ENCODE data around the gene CAMK1D. TPM values are rescaled to one million over a fixed set of nuclear protein-coding genes. Genes with fewer than 3 reads are reported as not detected.

Gene CAMK1D
- total and polyA plus RNA-seq, 5 donors = 15.2 to 44.1 (median 26.6) TPM

DNA sequence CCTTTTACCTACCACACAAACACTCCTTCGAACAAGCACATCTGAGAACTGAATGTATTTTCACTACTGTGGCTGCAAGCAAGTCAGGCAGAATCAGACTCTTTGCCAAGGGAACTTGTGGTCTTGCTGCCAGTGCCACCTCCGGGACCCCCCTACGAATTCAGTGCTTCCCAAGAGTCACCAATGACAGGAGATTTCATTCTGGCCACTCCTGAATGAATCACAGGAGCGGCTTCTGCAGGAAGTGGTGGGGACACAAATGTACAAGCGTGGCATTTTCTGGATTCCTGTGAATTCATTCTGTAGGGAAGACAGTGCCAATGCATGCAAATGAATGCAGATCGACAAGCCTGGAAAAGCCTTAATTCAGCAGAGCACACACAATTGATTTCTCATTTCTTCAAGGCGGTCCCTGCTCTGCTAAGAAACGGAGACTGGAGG lies 161.2 kb downstream of the CAMK1D start:
- H3K27ac ChIP-seq (ENCODE audit: low read length) = no peak overlapping the region
- ATAC-seq = no peak
- intact Hi-C loops (cut with DNase I) = no loop called here
- WGBS = 83% methylated on average over 8 of the region's 8 CpGs
- H3K9me3 ChIP-seq (ENCODE audit: control insufficient read depth, low read length) = no peaks in the 10 kb centered on the region
- peaks cover 3% of the 10 kb centered on the region for H3K4me1 ChIP-seq (ENCODE audit: control insufficient read depth, insufficient read depth, low read length)
- no peak for DNase-seq
- no peaks in the 10 kb centered on the region for H3K27me3 ChIP-seq (ENCODE audit: control insufficient read depth, insufficient read depth)
- no peak overlapping the region for H3K4me3 ChIP-seq (ENCODE audit: low read length)

DNA sequence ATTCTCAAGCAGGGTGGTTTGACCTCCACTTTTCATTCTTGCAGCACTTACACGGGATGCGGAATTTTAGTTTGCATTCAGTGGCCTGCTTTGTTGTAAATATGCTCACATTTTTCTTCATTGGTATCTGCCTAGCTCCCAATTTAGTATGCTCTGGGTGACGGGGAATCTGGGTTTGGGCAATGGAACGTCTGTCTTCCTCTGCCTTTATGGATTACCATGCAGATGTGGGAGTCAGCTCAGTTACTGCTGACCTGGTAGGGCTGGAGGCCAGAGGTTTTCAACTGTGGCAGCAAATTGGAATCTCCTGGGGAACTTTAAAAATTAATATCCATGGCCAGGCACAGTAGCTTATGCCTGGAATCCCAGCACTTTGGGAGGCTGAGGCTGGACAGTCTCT lies 161.6 kb downstream of the CAMK1D start:
- no peaks in the 10 kb centered on the region for H3K27me3 ChIP-seq (ENCODE audit: control insufficient read depth, insufficient read depth)
- peaks cover 3% of the 10 kb centered on the region for H3K4me1 ChIP-seq (ENCODE audit: control insufficient read depth, insufficient read depth, low read length)
- ATAC-seq (no peak), DNase-seq (no peak)
- H3K27ac ChIP-seq (ENCODE audit: low read length) = no peak overlapping the region
- intact Hi-C loops (cut with DNase I) = no loop called here
- 66% methylated on average over 4 of the region's 4 CpGs for WGBS
- no peak overlapping the region for H3K4me3 ChIP-seq (ENCODE audit: low read length)
- no peaks in the 10 kb centered on the region for H3K9me3 ChIP-seq (ENCODE audit: control insufficient read depth, low read length)

DNA sequence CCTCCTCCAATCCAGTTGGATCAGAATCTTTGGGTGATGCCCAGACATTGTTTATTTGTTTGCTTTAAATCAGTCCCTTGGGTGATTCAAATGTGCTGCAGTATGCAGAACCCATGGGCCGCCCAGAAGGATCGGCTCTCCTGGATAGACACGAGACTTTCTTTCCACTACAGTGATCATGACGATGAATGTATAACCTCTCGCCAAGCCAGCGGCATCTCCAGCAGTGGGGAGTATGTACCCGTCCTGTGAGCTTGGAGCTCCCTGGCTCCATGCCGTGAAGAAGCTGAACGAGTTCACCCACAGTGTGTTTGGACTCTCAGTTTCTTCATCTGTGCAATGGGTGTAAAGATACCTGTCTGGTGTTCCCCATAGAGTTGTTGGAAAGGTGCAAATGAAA lies 162.3 kb downstream of the CAMK1D start:
- WGBS = 95% methylated on average over 9 of the region's 9 CpGs
- peaks cover 3% of the 10 kb centered on the region for H3K4me1 ChIP-seq (ENCODE audit: control insufficient read depth, insufficient read depth, low read length)
- no peak overlapping the region for H3K27ac ChIP-seq (ENCODE audit: low read length)
- ATAC-seq (no peak), DNase-seq (no peak)
- no peaks in the 10 kb centered on the region for H3K9me3 ChIP-seq (ENCODE audit: control insufficient read depth, low read length)
- intact Hi-C loops (cut with DNase I) = no loop called here
- H3K27me3 ChIP-seq (ENCODE audit: control insufficient read depth, insufficient read depth) = no peaks in the 10 kb centered on the region
- H3K4me3 ChIP-seq (ENCODE audit: low read length) = no peak overlapping the region

DNA sequence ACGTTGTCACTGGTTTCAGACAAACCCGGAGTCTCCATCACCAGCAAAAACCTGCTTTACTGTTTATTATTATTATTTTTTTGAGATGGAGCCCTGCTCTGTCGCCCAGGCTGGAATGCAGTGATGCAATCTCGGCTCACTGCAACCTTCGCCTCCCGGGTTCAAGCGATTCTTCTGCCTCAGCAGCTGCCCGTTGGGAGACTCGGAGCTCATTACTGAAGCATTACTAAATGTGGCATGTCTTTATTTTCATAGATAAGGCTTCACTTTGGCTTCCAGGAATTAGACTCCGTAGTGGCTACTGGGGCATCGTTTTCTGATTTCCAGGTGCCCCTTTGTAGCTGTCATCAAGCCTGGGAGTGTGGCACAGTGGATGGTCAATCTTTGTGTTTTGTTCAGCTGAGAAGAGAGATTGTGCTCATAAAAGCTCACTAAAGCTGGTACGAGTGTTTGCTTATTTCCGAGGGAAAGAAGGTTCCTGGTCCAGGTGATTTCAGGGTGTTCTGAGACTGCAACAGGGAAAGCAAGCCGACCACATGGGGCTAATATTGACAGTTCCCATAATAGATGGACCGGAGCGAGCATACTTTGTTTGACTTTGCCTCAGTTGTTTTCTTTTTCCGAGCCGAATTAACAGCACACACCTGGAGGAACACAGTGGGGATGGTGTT lies 163.1 kb downstream of the CAMK1D start:
- ATAC-seq (no peak), DNase-seq (no peak)
- Histone ChIP-seq H3K27ac (ENCODE audit: low read length) (no peak overlapping the region), H3K4me1 (ENCODE audit: control insufficient read depth, insufficient read depth, low read length) (peaks cover 3% of the 10 kb centered on the region), H3K4me3 (ENCODE audit: low read length) (no peak overlapping the region), H3K9me3 (ENCODE audit: control insufficient read depth, low read length) (no peaks in the 10 kb centered on the region), H3K27me3 (ENCODE audit: control insufficient read depth, insufficient read depth) (no peaks in the 10 kb centered on the region)
- intact Hi-C loops (cut with DNase I) = no loop called here
- 83% methylated on average over 18 of the region's 18 CpGs for WGBS

DNA sequence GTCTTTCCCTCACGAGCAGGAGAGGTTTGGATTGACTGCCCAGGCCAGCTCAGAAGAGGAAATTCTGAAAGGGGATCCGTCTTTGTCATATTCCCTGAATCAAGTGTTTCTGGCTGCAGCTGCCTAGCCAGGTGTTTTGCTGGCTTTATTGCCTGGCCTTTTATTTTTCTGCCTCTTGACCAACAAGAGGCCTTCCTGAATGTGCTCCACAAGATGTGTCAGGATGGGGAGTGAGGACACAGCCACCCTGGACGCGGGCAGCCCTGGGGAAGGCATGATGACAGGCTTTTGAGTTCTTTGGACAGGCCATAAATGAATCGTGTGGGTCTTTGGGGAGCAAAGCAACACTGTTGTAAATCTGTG lies 163.6 kb downstream of the CAMK1D start:
- 89% methylated on average over 5 of the region's 5 CpGs for WGBS
- H3K27ac ChIP-seq (ENCODE audit: low read length) = no peak overlapping the region
- peaks cover 3% of the 10 kb centered on the region for H3K4me1 ChIP-seq (ENCODE audit: control insufficient read depth, insufficient read depth, low read length)
- H3K9me3 ChIP-seq (ENCODE audit: control insufficient read depth, low read length) = no peaks in the 10 kb centered on the region
- H3K4me3 ChIP-seq (ENCODE audit: low read length) = no peak overlapping the region
- intact Hi-C loops (cut with DNase I) = no loop called here
- no peaks in the 10 kb centered on the region for H3K27me3 ChIP-seq (ENCODE audit: control insufficient read depth, insufficient read depth)
- ATAC-seq (no peak), DNase-seq (no peak)

DNA sequence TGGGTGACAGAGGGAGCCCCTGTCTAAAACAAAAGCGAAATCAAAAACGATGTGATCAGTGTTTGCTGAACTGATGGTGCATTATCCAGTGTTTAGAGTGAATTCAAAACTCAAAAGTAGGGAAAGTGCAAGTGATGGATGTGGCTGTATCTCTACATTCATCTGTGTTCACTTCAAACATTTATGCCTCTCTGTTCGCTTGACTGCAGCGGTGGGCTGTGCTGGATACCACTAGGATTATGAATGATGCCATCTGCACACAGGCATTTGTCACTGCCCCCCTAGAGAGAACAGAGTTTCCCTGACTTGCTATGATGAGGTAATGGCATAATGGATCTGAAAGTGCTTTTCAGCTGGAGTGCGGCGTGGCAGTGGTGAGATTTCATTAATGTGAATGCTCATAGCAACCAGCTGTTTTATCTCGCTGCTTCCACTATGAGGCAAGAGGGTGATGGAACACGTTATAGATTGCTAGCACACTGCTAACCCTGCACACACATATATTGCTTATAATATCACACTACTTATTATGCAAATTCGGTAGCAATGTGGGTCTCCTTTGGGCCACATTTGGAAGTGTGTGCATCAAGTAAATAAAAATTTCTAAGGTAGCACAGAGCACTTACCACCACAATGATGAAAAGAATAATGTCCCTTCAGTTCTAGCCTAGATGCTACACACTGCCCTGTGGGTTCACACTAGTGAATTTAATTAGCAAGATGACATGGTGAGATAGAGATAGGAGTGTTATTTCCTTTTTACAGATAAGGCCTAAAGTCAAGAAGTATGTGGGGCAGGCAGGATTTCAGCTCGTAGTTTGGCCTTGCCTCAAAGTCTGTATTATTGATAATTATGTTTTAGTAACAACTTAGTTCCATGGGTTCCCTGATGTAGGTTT lies 164.7 kb downstream of the CAMK1D start:
- DNase-seq (peak in 1 of 3 donors; percentile 52), ATAC-seq (peak in 1 of 2 donors; percentile 51)
- no peak overlapping the region for H3K27ac ChIP-seq (ENCODE audit: low read length)
- no peaks in the 10 kb centered on the region for H3K27me3 ChIP-seq (ENCODE audit: control insufficient read depth, insufficient read depth)
- no peak overlapping the region for H3K4me3 ChIP-seq (ENCODE audit: low read length)
- H3K9me3 ChIP-seq (ENCODE audit: control insufficient read depth, low read length) = no peaks in the 10 kb centered on the region
- 61% methylated on average over 10 of the region's 10 CpGs for WGBS
- intact Hi-C loops (cut with DNase I) = no loop called here
- peaks cover 3% of the 10 kb centered on the region for H3K4me1 ChIP-seq (ENCODE audit: control insufficient read depth, insufficient read depth, low read length)

DNA sequence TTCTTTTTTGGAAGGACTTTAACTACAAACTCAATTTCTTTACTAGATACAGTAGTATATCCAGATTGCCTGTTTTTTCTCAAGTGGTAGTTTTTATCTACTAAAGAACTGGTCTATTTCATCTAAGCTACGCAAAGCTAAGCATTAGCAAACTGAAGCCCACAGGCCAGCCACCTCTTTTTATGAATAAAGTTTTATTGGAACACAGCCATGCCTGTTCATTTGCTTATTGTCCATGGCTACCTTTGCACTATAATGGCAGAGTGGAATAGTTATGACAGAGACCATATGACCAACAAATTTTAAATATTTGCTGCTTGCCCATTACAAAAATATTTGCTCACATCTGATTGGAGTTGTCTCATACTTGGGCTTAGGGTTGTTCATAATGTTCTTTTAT lies 168.7 kb downstream of the CAMK1D start:
- intact Hi-C loops (cut with DNase I) = no loop called here
- no peak overlapping the region for H3K4me3 ChIP-seq (ENCODE audit: low read length)
- peaks cover 3% of the 10 kb centered on the region for H3K4me1 ChIP-seq (ENCODE audit: control insufficient read depth, insufficient read depth, low read length)
- no peaks in the 10 kb centered on the region for H3K9me3 ChIP-seq (ENCODE audit: control insufficient read depth, low read length)
- no peaks in the 10 kb centered on the region for H3K27me3 ChIP-seq (ENCODE audit: control insufficient read depth, insufficient read depth)
- no peak overlapping the region for H3K27ac ChIP-seq (ENCODE audit: low read length)
- no peak for DNase-seq
- ATAC-seq = no peak
- WGBS = 97% methylated on average over 1 of the region's 1 CpG

DNA sequence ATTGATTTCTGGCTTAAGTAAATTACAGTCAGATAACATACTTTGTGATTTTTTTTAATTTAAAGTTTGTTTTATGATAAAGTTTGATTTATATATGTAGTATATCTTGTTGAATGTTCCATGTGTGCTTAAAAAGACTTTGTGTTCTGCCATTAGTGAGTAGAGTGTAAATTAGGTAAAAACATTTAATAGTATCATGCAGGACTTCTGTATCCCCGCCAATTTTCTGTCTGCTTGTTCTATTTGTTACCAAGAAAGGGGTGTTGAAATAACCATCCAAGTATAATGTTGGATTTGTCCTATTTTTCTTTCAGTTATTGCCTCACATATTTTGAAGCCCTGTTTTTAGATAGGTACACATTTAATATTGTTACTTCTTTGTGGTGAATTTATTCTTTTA lies 172.1 kb downstream of the CAMK1D start:
- WGBS = 95% methylated on average over 1 of the region's 1 CpG
- ATAC-seq = no peak

DNA sequence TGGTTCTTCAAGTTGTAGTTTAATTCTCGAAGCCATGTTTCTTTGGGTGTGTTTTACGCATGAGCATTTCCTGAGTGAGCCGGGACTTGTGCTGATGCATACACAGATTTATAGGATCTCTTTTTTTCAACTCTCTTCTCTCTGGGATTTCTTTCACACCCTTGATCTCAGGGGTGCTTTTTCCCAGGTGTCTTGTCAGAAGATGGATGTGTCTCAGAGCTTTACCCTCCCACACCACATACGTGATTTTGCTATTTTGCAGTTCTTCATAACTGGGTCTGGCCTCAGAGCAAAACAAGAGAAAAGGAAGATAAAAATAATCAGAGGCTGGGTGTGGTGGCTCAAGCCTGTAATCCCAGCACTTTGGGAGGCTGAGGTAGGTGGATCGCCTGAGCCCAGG lies 177.0 kb downstream of the CAMK1D start:
- no peak overlapping the region for H3K4me3 ChIP-seq (ENCODE audit: low read length)
- no peaks in the 10 kb centered on the region for H3K27me3 ChIP-seq (ENCODE audit: control insufficient read depth, insufficient read depth)
- no peak overlapping the region for H3K27ac ChIP-seq (ENCODE audit: low read length)
- 93% methylated on average over 5 of the region's 5 CpGs for WGBS
- intact Hi-C loops (cut with DNase I) = no loop called here
- ATAC-seq (no peak), DNase-seq (no peak)
- no peaks in the 10 kb centered on the region for H3K9me3 ChIP-seq (ENCODE audit: control insufficient read depth, low read length)
- H3K4me1 ChIP-seq (ENCODE audit: control insufficient read depth, insufficient read depth, low read length) = peaks cover 5% of the 10 kb centered on the region

More for the DNA sequence above, 172.1 kb downstream of the CAMK1D start:
- Histone ChIP-seq H3K4me1 (ENCODE audit: control insufficient read depth, insufficient read depth, low read length) (no peaks in the 10 kb centered on the region), H3K4me3 (ENCODE audit: low read length) (no peak overlapping the region), H3K27me3 (ENCODE audit: control insufficient read depth, insufficient read depth) (no peaks in the 10 kb centered on the region), H3K9me3 (ENCODE audit: control insufficient read depth, low read length) (no peaks in the 10 kb centered on the region), H3K27ac (ENCODE audit: low read length) (no peak overlapping the region)
- DNase-seq = no peak
- intact Hi-C loops (cut with DNase I) = no loop called here

DNA sequence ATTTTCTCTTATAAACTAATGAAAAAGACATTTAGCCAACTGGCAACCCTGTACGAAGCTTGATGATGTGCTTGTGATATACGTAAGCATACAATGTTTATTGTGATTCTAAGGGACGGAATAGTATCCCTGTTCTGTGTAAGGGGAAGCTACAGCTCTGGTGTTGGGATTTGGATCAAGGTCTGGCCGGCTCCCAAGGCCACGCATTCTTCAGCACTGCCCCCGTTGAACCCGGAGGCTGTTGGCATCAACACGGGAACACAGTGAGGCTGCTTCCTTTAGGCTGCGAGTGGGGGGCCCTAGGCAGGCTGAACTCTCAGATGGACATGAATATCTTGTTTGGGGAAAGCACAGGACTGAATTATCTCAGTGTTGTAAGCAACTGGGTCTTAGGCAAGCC lies 180.6 kb downstream of the CAMK1D start:
- Histone ChIP-seq H3K9me3 (ENCODE audit: control insufficient read depth, low read length) (no peaks in the 10 kb centered on the region), H3K4me3 (ENCODE audit: low read length) (no peak overlapping the region), H3K4me1 (ENCODE audit: control insufficient read depth, insufficient read depth, low read length) (peaks cover 5% of the 10 kb centered on the region), H3K27me3 (ENCODE audit: control insufficient read depth, insufficient read depth) (no peaks in the 10 kb centered on the region), H3K27ac (ENCODE audit: low read length) (no peak overlapping the region)
- 66% methylated on average over 9 of the region's 9 CpGs for WGBS
- intact Hi-C loops (cut with DNase I) = no loop called here
- DNase-seq (peak in 2 of 3 donors; percentile 62 to 74), ATAC-seq (peak; percentile 59 to 71)
